H9 (cell line): ENCODE results near the gene IMPA2. TPM values are rescaled to one million over a fixed set of nuclear protein-coding genes. Genes with fewer than 3 reads are reported as not detected.
A peak's percentile ranks its signal among the peaks of the same experiment; 100 is the strongest.

Experiments used
- DNase-seq: peaks from one replicate; pipeline ENCODE4 v3.0.0-alpha.2; 2017
- H2AFZ ChIP-seq: one replicate; pipeline ENCODE4 v1.6.1; 2013; ENCODE audit warnings: mild to moderate bottlenecking, low read length, control low read depth, moderate library complexity
- H2AK5ac ChIP-seq: 2 replicates; pipeline ENCODE4 v1.6.1; 2013; ENCODE audit warnings: low read length, control low read depth, mixed read lengths; ENCODE audit not compliant: insufficient read length
- H2BK120ac ChIP-seq: one replicate; pipeline ENCODE4 v1.6.1; 2013; ENCODE audit warnings: low read depth, mild to moderate bottlenecking, low read length, control low read depth, inconsistent platforms; ENCODE audit not compliant: poor library complexity, severe bottlenecking
- H2BK12ac ChIP-seq: 2 replicates; pipeline ENCODE4 v1.6.1; 2013; ENCODE audit warnings: low read length, control low read depth, mixed read lengths, low read depth; ENCODE audit not compliant: insufficient read length
- H2BK15ac ChIP-seq: 2 replicates; pipeline ENCODE4 v1.6.1; 2013; ENCODE audit warnings: low read depth, low read length, control low read depth
- H2BK20ac ChIP-seq: one replicate; pipeline ENCODE4 v1.6.1; 2013; ENCODE audit warnings: low read depth, mild to moderate bottlenecking, low read length, control low read depth, inconsistent platforms; ENCODE audit not compliant: poor library complexity, severe bottlenecking
- H2BK5ac ChIP-seq: 2 replicates; pipeline ENCODE4 v1.6.1; 2013; ENCODE audit warnings: low read length, control low read depth, mixed read lengths; ENCODE audit not compliant: insufficient read length
- H3K14ac ChIP-seq: 2 replicates; pipeline ENCODE4 v1.6.1; 2013; ENCODE audit warnings: low read length, control low read depth; ENCODE audit not compliant: insufficient read depth
- H3K18ac ChIP-seq: 2 replicates; pipeline ENCODE4 v1.6.1; 2013; ENCODE audit warnings: low read depth, mild to moderate bottlenecking, mixed read lengths, low read length, control low read depth; ENCODE audit not compliant: insufficient read length
- H3K23ac ChIP-seq: 2 replicates; pipeline ENCODE4 v1.6.1; 2013; ENCODE audit warnings: low read length, control low read depth, mixed read lengths, low read depth; ENCODE audit not compliant: insufficient read length
- H3K23me2 ChIP-seq: 2 replicates; pipeline ENCODE4 v1.6.1; 2013; ENCODE audit warnings: low read depth, mild to moderate bottlenecking, mixed read lengths, low read length, control low read depth; ENCODE audit not compliant: insufficient read length, poor library complexity, severe bottlenecking
- H3K27ac ChIP-seq: 2 replicates; pipeline ENCODE4 v1.5.1; 2013; ENCODE audit warnings: low read length, control low read depth, mixed read lengths, low read depth; ENCODE audit not compliant: insufficient read length
- H3K27me3 ChIP-seq: 2 replicates; pipeline ENCODE4 v1.6.1; 2013; ENCODE audit warnings: low read length, control low read depth, inconsistent platforms; ENCODE audit not compliant: insufficient read depth
- H3K4ac ChIP-seq: 2 replicates; pipeline ENCODE4 v1.6.1; 2013; ENCODE audit warnings: low read depth, mild to moderate bottlenecking, control low read depth, inconsistent platforms, low read length, moderate library complexity
- H3K4me1 ChIP-seq: 2 replicates; pipeline ENCODE4 v1.6.1; 2013; ENCODE audit warnings: low read length, control low read depth, inconsistent platforms; ENCODE audit not compliant: insufficient read depth
- H3K4me2 ChIP-seq: 2 replicates; pipeline ENCODE4 v1.6.1; 2013; ENCODE audit warnings: low read length, control low read depth, mixed read lengths; ENCODE audit not compliant: insufficient read length, insufficient read depth
- H3K56ac ChIP-seq: 2 replicates; pipeline ENCODE4 v1.6.1; 2013; ENCODE audit warnings: low read depth, mild to moderate bottlenecking, mixed read lengths, low read length, control low read depth; ENCODE audit not compliant: insufficient read length
- H3K79me1 ChIP-seq: 2 replicates; pipeline ENCODE4 v1.6.1; 2013; ENCODE audit warnings: low read depth, mild to moderate bottlenecking, moderate library complexity, low read length, control low read depth, inconsistent platforms; ENCODE audit not compliant: insufficient read depth, poor library complexity, severe bottlenecking
- H3K79me2 ChIP-seq: 2 replicates; pipeline ENCODE4 v1.6.1; 2013; ENCODE audit warnings: low read length, control low read depth, inconsistent platforms; ENCODE audit not compliant: insufficient read depth
- H3K9ac ChIP-seq: 2 replicates; pipeline ENCODE4 v1.6.1; 2013; ENCODE audit warnings: low read length, control low read depth, mixed read lengths; ENCODE audit not compliant: insufficient read length; ENCODE audit errors: extremely low read depth
- H3K9me3 ChIP-seq: one replicate; pipeline ENCODE4 v1.6.1; 2013; ENCODE audit warnings: low read depth, low read length, inconsistent platforms; ENCODE audit not compliant: control insufficient read depth
- H3T11ph ChIP-seq: one replicate; pipeline ENCODE4 v1.6.1; 2013; ENCODE audit warnings: mild to moderate bottlenecking, low read length, control low read depth, inconsistent platforms
- H4K20me1 ChIP-seq: one replicate; pipeline ENCODE4 v1.6.1; 2013; ENCODE audit not compliant: control insufficient read depth, insufficient read length, insufficient read depth
- H4K5ac ChIP-seq: 2 replicates; pipeline ENCODE4 v1.6.1; 2013; ENCODE audit warnings: low read depth, mild to moderate bottlenecking, mixed read lengths, low read length, control low read depth; ENCODE audit not compliant: insufficient read length
- H4K8ac ChIP-seq: replicated peaks from 2 replicates; pipeline ENCODE4 v1.6.1; 2013; ENCODE audit warnings: low read length, control low read depth, mixed read lengths, low read depth; ENCODE audit not compliant: insufficient read length
- H4K91ac ChIP-seq: 2 replicates; pipeline ENCODE4 v1.6.1; 2013; ENCODE audit warnings: low read depth, mild to moderate bottlenecking, moderate library complexity, mixed read lengths, low read length, control low read depth; ENCODE audit not compliant: insufficient read length
- H3K27ac Mint-ChIP-seq, 3 experiments: 2 replicates in 2 of 3; 3 replicates in 1 of 3; pipeline ENCODE4 v1.8.0; 2020 to 2021; ENCODE audit warnings: mixed read lengths in 3 of 3, mild to moderate bottlenecking in 1 of 3, moderate library complexity in 1 of 3
- H3K27me3 Mint-ChIP-seq: 2 replicates; pipeline ENCODE4 v1.8.0; 2021; ENCODE audit warnings: low read depth, mild to moderate bottlenecking, moderate library complexity, mixed read lengths
- H3K36me3 Mint-ChIP-seq, 3 experiments: 2 replicates in 2 of 3; 3 replicates in 1 of 3; pipeline ENCODE4 v1.8.0; 2020 to 2021; ENCODE audit warnings: low read depth in 3 of 3, mixed read lengths in 3 of 3; ENCODE audit not compliant: insufficient read depth in 1 of 3
- H3K4me1 Mint-ChIP-seq, 2 experiments: 2 replicates each; pipeline ENCODE4 v1.8.0; 2020; ENCODE audit warnings: mixed read lengths in 2 of 2
- H3K4me3 Mint-ChIP-seq, 2 experiments: 2 replicates in 1 of 2; 3 replicates in 1 of 2; pipeline ENCODE4 v1.8.0; 2020 to 2021; ENCODE audit warnings: mild to moderate bottlenecking in 2 of 2, mixed read lengths in 2 of 2, moderate library complexity in 1 of 2
- H3K9me3 Mint-ChIP-seq, 2 experiments: 2 replicates in 1 of 2; 3 replicates in 1 of 2; pipeline ENCODE4 v1.8.0; 2020; ENCODE audit warnings: mild to moderate bottlenecking in 2 of 2, mixed read lengths in 2 of 2, moderate library complexity in 1 of 2
- WGBS: extraction: QIAGEN DNeasy Blood & Tissue Kit; methylation state at CpG from one replicate; pipeline ENCODE4 v1.1.7; 2013; ENCODE audit warnings: missing lambda C conversion rate, low lambda C conversion rate, mixed read lengths; ENCODE audit not compliant: insufficient read length; ENCODE audit errors: extremely low coverage; 5-methylcytosine and 5-hydroxymethylcytosine counted together
- total RNA-seq: library from RNA; stranded (reverse); gene quantifications from 2 replicates; pipeline ENCODE4 v1.2.1, GENCODE V29; 2021
- TF ChIP-seq, protein P1 (sequence below): fragments of 200-600 bp; sonication (generic); conservative IDR thresholded peaks from 3 replicates; pipeline ENCODE4 v1.8.0; 2021; ENCODE audit warnings: antibody characterized with exemption, mild to moderate bottlenecking

Gene IMPA2
- total RNA-seq, 1 experiment from 2014 or later, result 73.8 TPM

DNA sequence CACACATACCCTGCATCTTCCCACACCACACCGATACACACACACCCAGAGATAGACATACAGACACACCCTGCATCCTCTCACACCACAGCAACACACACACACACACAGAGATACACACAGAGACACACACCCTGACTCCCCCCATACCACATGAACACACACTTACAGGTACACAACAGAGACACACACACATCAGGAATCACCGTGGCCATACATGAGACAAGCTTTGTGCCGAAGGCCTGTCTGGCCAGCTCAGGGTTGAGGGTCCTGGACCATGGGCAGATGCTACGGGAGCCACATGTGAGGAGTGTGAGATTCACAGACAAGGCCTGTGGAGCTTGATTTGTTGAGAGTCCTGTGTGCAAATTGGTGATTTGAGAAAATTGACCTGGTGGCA is 15.6 kb downstream of the IMPA2 start:
- Histone ChIP-seq H4K5ac (no peak overlapping the region), H2BK12ac (no peak overlapping the region), H2BK15ac (no peak overlapping the region), H3K4me1 (peaks cover 11% of the 10 kb centered on the region; the same call in 1 of the 2 replicates), H4K8ac (no peak overlapping the region), H3K23ac (no peak overlapping the region), H3K27ac (no peak overlapping the region), H3K9ac (no peak overlapping the region), H3K79me2 (peaks cover 10% of the 10 kb centered on the region; the same call in 1 of the 2 replicates), H3K27me3 (no peaks in the 10 kb centered on the region), H2AFZ (no peak overlapping the region), H2BK20ac (no peak overlapping the region), H3K56ac (no peak overlapping the region), H3K23me2 (no peaks in the 10 kb centered on the region), H3T11ph (no peak overlapping the region), H2BK120ac (no peak overlapping the region), H3K14ac (no peak overlapping the region), H4K20me1 (peaks cover 2% of the 10 kb centered on the region), H3K9me3 (no peaks in the 10 kb centered on the region), H4K91ac (no peak overlapping the region), H3K79me1 (peaks cover 6% of the 10 kb centered on the region), H3K4me2 (no peak overlapping the region), H3K4ac (no peak overlapping the region), H3K18ac (no peak overlapping the region), H2AK5ac (no peak overlapping the region), H2BK5ac (no peak overlapping the region)
- DNase-seq, result no peak
- Mint-ChIP-seq H3K4me1 (peaks cover 25 to 34% of the 10 kb centered on the region in 2 experiments), H3K27me3 (no peaks in the 10 kb centered on the region), H3K9me3 (no peaks in the 10 kb centered on the region), H3K27ac (peak overlapping the region in 2 of 3 experiments; percentile 3 to 15; a peak in 5 of 7 replicates), H3K36me3 (peaks cover 16 to 26% (median 25%) of the 10 kb centered on the region in 3 experiments), H3K4me3 (no peak overlapping the region)
- TF ChIP-seq, protein P1, sequence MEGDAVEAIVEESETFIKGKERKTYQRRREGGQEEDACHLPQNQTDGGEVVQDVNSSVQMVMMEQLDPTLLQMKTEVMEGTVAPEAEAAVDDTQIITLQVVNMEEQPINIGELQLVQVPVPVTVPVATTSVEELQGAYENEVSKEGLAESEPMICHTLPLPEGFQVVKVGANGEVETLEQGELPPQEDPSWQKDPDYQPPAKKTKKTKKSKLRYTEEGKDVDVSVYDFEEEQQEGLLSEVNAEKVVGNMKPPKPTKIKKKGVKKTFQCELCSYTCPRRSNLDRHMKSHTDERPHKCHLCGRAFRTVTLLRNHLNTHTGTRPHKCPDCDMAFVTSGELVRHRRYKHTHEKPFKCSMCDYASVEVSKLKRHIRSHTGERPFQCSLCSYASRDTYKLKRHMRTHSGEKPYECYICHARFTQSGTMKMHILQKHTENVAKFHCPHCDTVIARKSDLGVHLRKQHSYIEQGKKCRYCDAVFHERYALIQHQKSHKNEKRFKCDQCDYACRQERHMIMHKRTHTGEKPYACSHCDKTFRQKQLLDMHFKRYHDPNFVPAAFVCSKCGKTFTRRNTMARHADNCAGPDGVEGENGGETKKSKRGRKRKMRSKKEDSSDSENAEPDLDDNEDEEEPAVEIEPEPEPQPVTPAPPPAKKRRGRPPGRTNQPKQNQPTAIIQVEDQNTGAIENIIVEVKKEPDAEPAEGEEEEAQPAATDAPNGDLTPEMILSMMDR, result no peak
- WGBS, result no CpG with 5 or more reads among the region's 4 CpGs
